GM19452 (cell line): ENCODE data around the gene MROH2B.

Experiments
- ATAC-seq: cut with Tn5 transposase; IDR thresholded peaks from one replicate; pipeline ENCODE4 v1.9.1; 2021; ENCODE audit not compliant: unreplicated experiment

The MROH2B gene

GRCh38 chr5:41071242-41071641 is at the start of gene MROH2B:
MROH2B (minus strand) TSS chr5:41071342; CDS start chr5:41070852, 490 bp downstream.
- ATAC-seq, result no peak

DNA sequence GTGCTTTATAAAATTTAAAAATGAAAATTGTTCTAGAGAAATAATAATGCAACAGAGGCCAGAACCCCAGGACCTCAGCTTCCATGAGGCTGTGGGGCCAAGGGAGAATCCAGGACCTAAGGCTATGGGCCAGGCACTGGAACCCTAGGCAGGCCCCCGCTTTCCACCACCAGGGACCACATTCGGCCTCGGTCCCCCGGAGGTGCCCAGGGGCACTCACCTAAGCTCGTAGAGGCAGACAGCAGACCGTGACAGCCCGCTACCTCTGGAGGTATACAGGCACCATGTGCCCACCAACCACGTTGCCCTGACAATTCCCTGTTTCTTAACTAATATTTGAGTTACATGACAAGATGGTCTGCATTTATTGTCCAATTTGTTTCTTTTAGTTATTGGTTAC is 49.5 kb upstream of the MROH2B start:
- no peak for ATAC-seq

GRCh38 chr5:41118177-41118576 is 47.0 kb upstream of the MROH2B start:
- ATAC-seq, result no peak

DNA sequence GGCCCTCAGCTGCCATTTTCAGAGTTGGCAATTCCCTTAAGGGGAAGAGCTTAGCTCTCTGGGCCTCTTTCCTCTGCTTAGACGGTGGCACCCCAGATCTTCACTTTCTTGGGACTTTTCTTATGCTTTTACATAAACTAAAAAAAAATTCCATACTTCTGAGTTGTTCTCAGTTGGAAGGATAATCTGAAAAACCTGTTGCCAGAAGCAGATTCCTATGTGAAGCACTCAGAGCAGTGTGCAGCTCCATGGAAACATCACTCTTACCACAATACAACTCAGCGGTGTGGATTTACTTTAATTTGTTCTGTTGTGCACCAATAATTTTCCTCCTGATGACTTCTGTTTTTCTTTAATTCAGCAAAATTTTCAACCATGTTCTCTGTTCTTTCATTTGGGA is 44.1 kb upstream of the MROH2B start:
- no peak for ATAC-seq

DNA sequence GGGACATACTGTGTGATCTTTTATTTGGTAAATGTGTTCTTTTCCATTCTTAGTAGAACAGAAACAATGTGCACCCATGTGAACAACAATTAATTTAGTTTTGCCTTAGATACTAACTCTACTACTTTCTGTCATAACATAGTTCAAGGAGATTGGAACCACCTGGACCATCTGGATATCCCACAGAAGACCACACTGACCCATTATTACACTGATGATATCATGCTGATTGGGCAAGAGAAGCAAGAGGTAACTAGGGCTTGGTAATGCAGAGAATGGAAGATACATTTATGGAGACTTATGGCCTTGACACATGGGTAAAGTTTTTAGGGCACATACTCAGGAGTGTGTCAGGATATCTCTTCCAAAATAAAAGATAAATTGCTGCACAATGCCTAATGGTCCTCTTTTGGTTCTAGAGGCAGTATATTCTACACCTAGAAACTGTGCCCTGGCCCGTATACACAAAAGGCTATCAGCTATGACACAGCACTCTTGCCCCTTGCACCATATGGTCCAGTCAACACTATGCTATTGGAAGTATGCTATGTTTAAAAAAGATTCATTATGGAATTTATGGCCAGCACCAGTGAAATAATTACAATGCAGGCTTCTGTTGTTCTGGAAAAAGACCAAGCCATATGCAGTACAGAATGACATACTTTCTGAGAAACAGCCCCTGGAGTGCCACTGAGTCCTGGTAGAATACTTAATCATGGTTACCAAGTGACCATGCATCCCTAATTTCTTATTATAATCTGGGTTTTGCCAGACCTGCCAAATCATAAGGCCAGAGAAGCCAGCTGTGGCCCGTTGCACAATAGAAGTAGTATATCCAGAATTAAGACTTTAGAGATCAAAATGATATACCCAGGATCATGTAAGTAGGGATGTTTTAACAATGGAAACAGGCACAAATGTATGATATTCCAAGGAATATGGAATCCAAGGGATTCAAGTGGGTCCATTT is 41.6 kb upstream of the MROH2B start:
- ATAC-seq, result no peak

DNA sequence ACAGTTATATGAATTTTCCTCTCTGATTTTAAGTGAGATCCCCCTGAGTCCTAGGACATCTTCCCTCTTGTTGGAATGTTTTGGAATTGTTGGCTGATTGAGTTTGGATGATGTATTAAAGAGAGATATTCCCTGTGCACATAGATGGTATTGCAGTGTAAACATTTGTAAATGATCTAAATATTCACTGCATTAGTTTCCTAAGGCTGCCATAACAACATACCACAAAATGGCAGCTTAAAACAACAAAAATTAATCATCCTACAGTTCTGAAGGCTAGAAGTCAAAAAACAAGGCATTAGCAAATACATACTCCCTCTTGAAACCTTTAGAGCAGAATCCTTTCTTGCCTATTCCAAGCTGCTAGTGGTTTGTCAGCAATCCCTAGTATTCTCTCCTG is 38.0 kb upstream of the MROH2B start:
- ATAC-seq, result no peak

DNA sequence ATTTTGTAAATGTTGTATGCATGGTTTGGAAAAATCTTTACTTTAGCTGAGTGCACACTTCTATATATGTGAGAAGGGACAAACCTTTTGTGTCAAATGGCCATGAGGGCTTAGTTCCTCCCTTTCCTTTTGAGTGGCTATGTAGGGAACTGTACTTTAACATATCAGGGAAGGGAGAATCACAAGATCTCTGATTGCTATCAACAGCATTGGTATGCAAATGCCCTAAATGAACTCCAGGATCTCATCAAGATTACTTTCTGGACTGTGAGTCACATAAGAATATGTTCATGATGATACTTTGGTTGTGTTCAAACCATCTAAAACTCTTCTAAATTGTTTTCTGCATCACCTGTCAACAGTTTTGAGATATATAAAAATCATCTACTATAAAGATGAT is 31.2 kb upstream of the MROH2B start:
- ATAC-seq, result no peak

GRCh38 chr5:41097642-41098041 is 26.5 kb upstream of the MROH2B start:
- no peak for ATAC-seq

- ATAC-seq, result no peak
Measured at GRCh38 chr5:41095324-41096101, 24.4 kb upstream of the MROH2B start.

DNA sequence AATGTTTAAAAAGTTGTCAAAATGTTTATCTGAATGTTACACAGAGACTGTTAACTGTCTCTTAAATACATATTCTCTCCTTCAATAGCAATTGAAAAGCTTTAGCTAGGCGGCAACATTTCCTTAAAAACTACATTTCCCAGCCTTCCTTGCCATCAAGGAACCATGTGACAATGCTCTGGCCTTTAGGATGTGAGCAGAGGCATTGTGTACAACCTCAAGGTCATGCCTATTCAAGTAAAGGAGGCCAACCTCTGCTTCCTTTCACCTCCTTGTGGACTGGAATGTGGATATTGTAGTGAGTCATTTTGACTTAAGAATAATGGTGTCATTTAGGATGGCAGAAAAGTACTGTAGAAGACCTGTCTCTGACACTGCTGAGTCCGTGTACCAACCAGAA is 23.7 kb upstream of the MROH2B start:
- no peak for ATAC-seq

GRCh38 chr5:41093803-41094202 is 22.7 kb upstream of the MROH2B start:
- ATAC-seq, result no peak

DNA sequence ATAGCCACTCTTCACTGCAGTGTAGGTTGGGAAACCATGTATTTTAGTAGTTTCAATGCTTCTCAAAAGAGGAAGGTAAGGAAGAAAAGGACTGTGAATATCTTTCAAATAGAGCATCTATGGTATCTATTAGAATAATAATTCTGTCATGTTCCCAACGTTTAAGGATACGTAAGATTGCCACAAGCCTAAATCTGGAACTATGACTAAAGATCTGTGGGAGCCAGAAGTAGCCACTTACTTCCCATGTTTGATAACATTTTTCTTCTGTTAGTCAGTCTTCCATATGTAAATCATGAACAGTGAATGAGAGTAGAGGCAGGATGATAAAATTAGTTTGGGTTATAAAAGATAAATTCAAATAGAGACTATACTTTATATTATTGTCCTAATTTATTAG is 16.3 kb upstream of the MROH2B start:
- no peak for ATAC-seq

DNA sequence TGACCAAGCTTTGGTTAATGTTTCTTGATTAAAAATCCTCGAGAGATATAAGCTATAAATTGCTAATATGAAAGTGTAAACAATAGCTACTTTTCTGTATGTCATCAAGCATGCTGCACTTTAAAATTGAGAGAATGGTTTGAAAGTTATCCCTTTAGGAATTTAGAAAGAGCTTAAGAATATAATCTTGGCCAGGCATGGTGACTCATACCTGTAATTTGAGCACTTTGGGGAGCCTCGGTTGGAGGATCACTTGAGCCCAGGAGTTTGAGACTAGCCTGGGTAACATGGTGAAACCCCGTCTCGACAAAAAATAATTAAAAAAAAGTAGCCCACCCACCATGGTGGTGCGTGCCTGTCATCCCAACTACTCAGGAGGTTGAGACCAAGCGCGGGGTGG is 12.2 kb upstream of the MROH2B start:
- ATAC-seq, result no peak

DNA sequence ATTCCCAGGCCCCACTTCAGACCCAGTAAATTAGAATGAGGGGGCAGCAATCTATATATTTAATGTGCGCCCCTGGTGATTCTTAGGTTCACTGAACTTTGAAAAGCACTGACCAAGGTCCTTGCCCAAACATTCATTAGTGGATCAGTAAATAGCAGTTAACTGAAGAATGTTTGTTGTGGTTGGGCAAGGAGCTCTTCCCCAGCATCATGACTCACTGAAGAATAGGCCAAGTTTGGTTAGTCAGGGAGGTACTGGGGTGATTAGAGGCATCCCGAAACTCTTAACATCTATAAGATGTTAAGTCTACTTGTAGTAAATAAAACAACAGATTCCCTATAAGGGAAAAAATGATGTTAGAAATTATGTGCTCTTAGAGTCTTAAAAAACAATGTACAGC is 833 bp upstream of the MROH2B start:
- no peak for ATAC-seq

GRCh38 chr5:41067714-41068568 is 3.2 kb downstream of the MROH2B start:
- no peak for ATAC-seq

GRCh38 chr5:41065691-41066335 is 5.3 kb downstream of the MROH2B start:
- ATAC-seq, result no peak

DNA sequence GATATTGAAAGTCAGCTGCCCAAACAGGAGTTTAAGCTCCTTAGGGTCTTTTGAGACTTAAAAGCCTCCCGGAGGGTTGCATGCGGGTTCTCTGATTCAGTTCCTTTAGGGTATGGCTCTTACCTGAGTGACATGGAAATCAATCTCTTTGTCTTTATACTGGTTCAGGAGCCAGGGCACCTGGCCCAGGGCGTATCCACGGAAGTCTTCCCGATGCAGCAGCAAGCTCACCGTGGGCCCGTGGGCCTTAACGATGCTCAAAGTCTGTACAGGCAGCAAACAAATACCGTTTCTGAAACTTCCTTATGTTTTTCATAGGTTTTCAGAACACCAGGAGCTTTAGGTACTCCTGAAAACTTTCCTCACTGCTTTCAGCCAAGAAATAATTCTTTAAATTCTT is 13.2 kb downstream of the MROH2B start:
- ATAC-seq, result no peak

DNA sequence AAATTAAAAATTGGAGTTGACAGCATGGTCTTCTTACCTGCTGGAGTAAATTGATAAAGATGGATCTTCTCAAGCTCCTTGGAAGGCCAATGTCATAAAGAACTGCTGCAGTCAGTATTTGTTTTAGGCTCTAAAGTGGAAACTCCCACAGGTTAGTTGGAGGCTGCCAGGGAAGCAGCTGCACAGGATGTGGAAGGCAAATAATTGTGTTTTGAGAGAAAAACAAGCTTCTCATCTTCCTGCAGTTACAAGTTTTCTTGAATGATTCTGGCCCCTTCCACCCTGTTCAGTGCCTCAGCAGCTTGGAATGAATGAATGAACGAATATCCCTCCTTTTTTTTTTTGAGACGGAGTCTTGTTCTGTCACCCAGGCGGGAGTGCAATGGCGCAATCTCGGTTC is 13.9 kb downstream of the MROH2B start:
- no peak for ATAC-seq

GRCh38 chr5:41048986-41049385 is 22.2 kb downstream of the MROH2B start:
- ATAC-seq, result no peak

DNA sequence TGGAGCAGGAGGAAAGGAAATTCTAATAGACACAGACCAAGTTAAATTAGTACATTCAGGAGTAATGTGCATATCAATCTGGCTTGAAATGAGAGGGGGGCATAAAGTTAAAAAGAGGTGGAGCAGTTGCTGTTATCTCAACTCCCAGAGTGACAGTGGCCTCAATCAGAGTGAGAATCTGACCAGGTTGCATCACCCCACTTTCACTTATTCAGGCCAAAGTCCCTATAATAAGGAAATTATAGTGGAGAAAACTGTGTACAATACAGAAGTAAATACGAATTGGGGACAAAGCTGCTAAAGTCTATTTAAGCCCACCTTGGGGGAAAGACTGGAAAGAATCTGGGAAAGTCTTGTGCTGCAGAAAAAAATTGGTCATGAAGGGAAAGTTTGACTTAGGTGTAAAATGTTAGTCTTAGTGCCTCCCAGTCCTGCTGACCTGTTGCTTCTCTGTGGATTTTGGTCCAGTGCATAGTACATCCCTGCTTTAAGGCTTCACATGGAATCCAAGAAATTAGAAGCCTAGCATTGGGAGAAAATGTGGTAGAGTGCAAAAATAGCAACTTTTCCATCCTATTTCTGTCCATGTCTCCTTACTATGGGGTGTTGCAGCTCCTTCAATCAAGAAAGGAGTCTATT is 27.9 kb downstream of the MROH2B start:
- ATAC-seq, result no peak
